Measurements from ENCODE around the gene LRRC36. TPM values are rescaled to one million over a fixed set of nuclear protein-coding genes. Genes with fewer than 3 reads are reported as not detected.

Gene LRRC36
- total RNA-seq (2013) = 1.8 TPM
- polyA plus RNA-seq (1 to 10 TPM in 2 of 3 donors, under 1 TPM in 1; 0.65 to 3.2 (median 1.8) TPM), polyA minus RNA-seq (0.24 TPM in 1 of 2 replicates, not detected in the other), total RNA-seq (0.08 to 2.1 (median 0.63) reads per million in 11 experiments)

GRCh38 chr16:67326472-67327309, at the start of gene LRRC36, which contains the start of gene KCTD19:
Gene LRRC36 (plus strand): TSS chr16:67326815. CDS start chr16:67326863, 48 bp downstream.
Gene KCTD19 (minus strand): TSS chr16:67326741. CDS start chr16:67326707, 34 bp downstream.
- H3K4me1 ChIP-seq (ENCODE audit: control insufficient read depth in 1 of 2, insufficient read depth in 2 of 2, low read length in 2 of 2) = peaks cover 26 to 32% of the 10 kb centered on the region in 2 donors
- H3K36me3 Mint-ChIP-seq = peaks cover 2 to 3% of the 10 kb centered on the region in 2 donors
- H3K4me1 Mint-ChIP-seq = peaks cover 29% of the 10 kb centered on the region
- no peaks in the 10 kb centered on the region for H4K20me1 ChIP-seq (ENCODE audit: insufficient read depth, low read length)
- peak; percentile 72 for TF ChIP-seq CTCF (IDR thresholded peaks at IDR 0.05)
- H3K27me3 Mint-ChIP-seq (ENCODE audit: low read depth in 3 of 3) = peaks cover 20 to 23% (median 22%) of the 10 kb centered on the region in 3 donors
- H3K36me3 ChIP-seq (replicated peaks in 1 of 2; ENCODE audit: control insufficient read depth in 1 of 2, insufficient read depth in 2 of 2, low read length in 2 of 2) = no peaks in the 10 kb centered on the region
- intact Hi-C loops (cut with micrococcal nuclease) = no loop called here
- peaks cover 0 to 9% of the 10 kb centered on the region in 2 donors for H3K27me3 ChIP-seq (ENCODE audit: control insufficient read depth in 2 of 2, insufficient read depth in 2 of 2, low read length in 2 of 2)
- peaks cover 0 to 4% (median 0%) of the 10 kb centered on the region in 7 donors for H3K9me3 Mint-ChIP-seq
- H3K4me2 ChIP-seq (replicated peaks; ENCODE audit: extremely low read depth, low read length, poor library complexity, severe bottlenecking) = peak within 1 kb of the TSS; percentile 66
- peak within 1 kb of the TSS in 2 of 3 experiments; percentile 27 to 58 for H3K4me3 ChIP-seq (replicated peaks in 1 of 3; ENCODE audit: low read depth in 2 of 3, low read length in 3 of 3)
- peak within 1 kb of the TSS in 2 of 7 donors; percentile 2 to 83 for H3K27ac Mint-ChIP-seq
- peak within 1 kb of the TSS; percentile 78 for H2AFZ ChIP-seq (ENCODE audit: insufficient read depth, low read depth, low read length, poor library complexity, severe bottlenecking)
- peak within 1 kb of the TSS; percentile 75 to 94 for H3K4me3 Mint-ChIP-seq
- WGBS (ENCODE audit: insufficient coverage) = 3% methylated on average over 52 of the region's 61 CpGs
- no peaks in the 10 kb centered on the region for H3K79me2 ChIP-seq (ENCODE audit: insufficient read depth, low read length)
- peak; percentile 21 to 43 (median 26) for DNase-seq
- H3K9ac ChIP-seq (ENCODE audit: insufficient read depth, low read length, poor library complexity, severe bottlenecking) = peak within 1 kb of the TSS; percentile 11
- H3K9me3 ChIP-seq (replicated peaks in 1 of 2; ENCODE audit: control insufficient read depth in 1 of 2, insufficient read depth in 1 of 2, low read length in 2 of 2) = no peaks in the 10 kb centered on the region
- no peak within 1 kb of the TSS for H3K27ac ChIP-seq (ENCODE audit: low read depth in 1 of 2, low read length in 2 of 2)

GRCh38 chr16:67277294-67277998, 49.2 kb upstream of the LRRC36 start:
- peak overlapping the region in 1 of 7 donors; percentile 37 for H3K27ac Mint-ChIP-seq
- Histone ChIP-seq H3K4me1 (ENCODE audit: control insufficient read depth in 1 of 2, insufficient read depth in 2 of 2, low read length in 2 of 2) (peaks cover 12 to 20% of the 10 kb centered on the region in 2 donors), H3K36me3 (replicated peaks in 1 of 2; ENCODE audit: control insufficient read depth in 1 of 2, insufficient read depth in 2 of 2, low read length in 2 of 2) (no peaks in the 10 kb centered on the region), H2AFZ (ENCODE audit: insufficient read depth, low read depth, low read length, poor library complexity, severe bottlenecking) (no peak overlapping the region), H3K4me2 (replicated peaks; ENCODE audit: extremely low read depth, low read length, poor library complexity, severe bottlenecking) (no peak overlapping the region), H3K9ac (ENCODE audit: insufficient read depth, low read length, poor library complexity, severe bottlenecking) (no peak overlapping the region), H3K79me2 (ENCODE audit: insufficient read depth, low read length) (peaks cover 4% of the 10 kb centered on the region), H3K27ac (ENCODE audit: low read depth in 1 of 2, low read length in 2 of 2) (no peak overlapping the region), H3K9me3 (replicated peaks in 1 of 2; ENCODE audit: control insufficient read depth in 1 of 2, insufficient read depth in 1 of 2, low read length in 2 of 2) (no peaks in the 10 kb centered on the region), H3K4me3 (replicated peaks in 1 of 3; ENCODE audit: low read depth in 2 of 3, low read length in 3 of 3) (no peak overlapping the region), H3K27me3 (ENCODE audit: control insufficient read depth in 2 of 2, insufficient read depth in 2 of 2, low read length in 2 of 2) (no peaks in the 10 kb centered on the region), H4K20me1 (ENCODE audit: insufficient read depth, low read length) (no peaks in the 10 kb centered on the region)
- intact Hi-C loops (cut with micrococcal nuclease) = loop anchor here in 1 of 2 donors (5.0 kb wide), 1 partner anchor 120 kb away; no protein-coding TSS in a partner anchor
- no peak for TF ChIP-seq CTCF (IDR thresholded peaks at IDR 0.05)
- H3K9me3 Mint-ChIP-seq = no peaks in the 10 kb centered on the region
- peak overlapping the region in 1 of 2 donors; percentile 16 for H3K4me3 Mint-ChIP-seq
- peaks cover 0 to 1% (median 0%) of the 10 kb centered on the region in 3 donors for H3K27me3 Mint-ChIP-seq (ENCODE audit: low read depth in 3 of 3)
- peaks cover 14% of the 10 kb centered on the region for H3K4me1 Mint-ChIP-seq
- WGBS (ENCODE audit: insufficient coverage) = 100% methylated on average over 4 of the region's 4 CpGs
- no peak for DNase-seq
- peaks cover 15 to 16% of the 10 kb centered on the region in 2 donors for H3K36me3 Mint-ChIP-seq
